ENCODE measurements around the gene KERA. TPM values are rescaled to one million over a fixed set of nuclear protein-coding genes. Genes with fewer than 3 reads are reported as not detected.
"Not testable (repeated sequence)": the region's sequence is repeated elsewhere in the genome, so short reads cannot be mapped to it uniquely, and the experiment has no call there.

Gene KERA
- total RNA-seq, 1 donor from 2014 or later, result not detected

DNA sequence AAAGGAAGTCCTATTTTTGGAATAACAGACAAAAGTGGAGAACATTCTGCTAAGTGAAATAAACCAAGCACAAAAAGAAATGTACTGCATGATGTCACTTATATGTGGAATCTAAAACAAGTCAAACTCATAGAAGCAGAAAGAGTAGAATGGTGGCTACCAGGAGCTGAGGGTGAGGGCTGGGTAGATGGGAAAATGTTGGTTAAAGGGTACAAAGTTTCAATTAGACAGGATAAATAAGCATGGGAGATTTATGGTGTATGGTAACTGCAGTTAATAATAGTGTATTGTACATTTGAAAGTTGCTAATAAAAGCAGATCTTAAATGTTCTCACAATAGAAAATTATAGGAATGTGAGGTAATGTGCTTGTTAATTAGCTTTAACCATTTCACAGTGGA, 40.6 kb upstream of the KERA start:
- Histone ChIP-seq H3K9me3 (replicated peaks) (peaks cover 11% of the 10 kb centered on the region), H3K36me3 (no peaks in the 10 kb centered on the region), H3K4me3 (no peak overlapping the region), H3K4me1 (no peaks in the 10 kb centered on the region), H3K27me3 (ENCODE audit: low read depth) (no peaks in the 10 kb centered on the region), H3K27ac (replicated peaks) (no peak overlapping the region)
- no peak for DNase-seq
- intact Hi-C loops (cut with micrococcal nuclease), result no loop called here
- TF ChIP-seq, protein P1, sequence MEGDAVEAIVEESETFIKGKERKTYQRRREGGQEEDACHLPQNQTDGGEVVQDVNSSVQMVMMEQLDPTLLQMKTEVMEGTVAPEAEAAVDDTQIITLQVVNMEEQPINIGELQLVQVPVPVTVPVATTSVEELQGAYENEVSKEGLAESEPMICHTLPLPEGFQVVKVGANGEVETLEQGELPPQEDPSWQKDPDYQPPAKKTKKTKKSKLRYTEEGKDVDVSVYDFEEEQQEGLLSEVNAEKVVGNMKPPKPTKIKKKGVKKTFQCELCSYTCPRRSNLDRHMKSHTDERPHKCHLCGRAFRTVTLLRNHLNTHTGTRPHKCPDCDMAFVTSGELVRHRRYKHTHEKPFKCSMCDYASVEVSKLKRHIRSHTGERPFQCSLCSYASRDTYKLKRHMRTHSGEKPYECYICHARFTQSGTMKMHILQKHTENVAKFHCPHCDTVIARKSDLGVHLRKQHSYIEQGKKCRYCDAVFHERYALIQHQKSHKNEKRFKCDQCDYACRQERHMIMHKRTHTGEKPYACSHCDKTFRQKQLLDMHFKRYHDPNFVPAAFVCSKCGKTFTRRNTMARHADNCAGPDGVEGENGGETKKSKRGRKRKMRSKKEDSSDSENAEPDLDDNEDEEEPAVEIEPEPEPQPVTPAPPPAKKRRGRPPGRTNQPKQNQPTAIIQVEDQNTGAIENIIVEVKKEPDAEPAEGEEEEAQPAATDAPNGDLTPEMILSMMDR (IDR thresholded peaks at IDR 0.05; ENCODE audit: borderline replicate concordance), result no peak

DNA sequence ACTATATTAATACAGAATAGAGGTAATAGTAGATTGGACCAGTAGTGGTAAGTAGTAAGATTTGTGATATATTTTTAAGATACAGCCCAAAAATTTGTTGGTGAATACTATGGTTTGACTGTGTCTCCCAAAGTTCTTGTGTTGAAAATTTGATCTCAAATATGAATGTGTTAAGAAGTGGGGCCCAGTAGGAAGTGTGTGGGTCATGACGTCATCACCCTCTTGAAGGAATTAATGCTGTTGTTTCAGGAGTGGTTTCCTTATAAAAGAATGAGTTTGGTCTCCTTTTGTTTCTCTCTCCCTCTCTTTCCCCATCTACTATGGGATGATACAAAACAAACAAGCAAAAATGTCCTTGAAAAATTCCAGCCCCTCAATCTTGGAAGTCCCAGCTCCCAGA, 37.1 kb upstream of the KERA start:
- TF ChIP-seq, protein P1 (IDR thresholded peaks at IDR 0.05; ENCODE audit: borderline replicate concordance), result no peak
- peaks cover 28% of the 10 kb centered on the region for H3K9me3 ChIP-seq (replicated peaks)
- intact Hi-C loops (cut with micrococcal nuclease), result no loop called here

DNA sequence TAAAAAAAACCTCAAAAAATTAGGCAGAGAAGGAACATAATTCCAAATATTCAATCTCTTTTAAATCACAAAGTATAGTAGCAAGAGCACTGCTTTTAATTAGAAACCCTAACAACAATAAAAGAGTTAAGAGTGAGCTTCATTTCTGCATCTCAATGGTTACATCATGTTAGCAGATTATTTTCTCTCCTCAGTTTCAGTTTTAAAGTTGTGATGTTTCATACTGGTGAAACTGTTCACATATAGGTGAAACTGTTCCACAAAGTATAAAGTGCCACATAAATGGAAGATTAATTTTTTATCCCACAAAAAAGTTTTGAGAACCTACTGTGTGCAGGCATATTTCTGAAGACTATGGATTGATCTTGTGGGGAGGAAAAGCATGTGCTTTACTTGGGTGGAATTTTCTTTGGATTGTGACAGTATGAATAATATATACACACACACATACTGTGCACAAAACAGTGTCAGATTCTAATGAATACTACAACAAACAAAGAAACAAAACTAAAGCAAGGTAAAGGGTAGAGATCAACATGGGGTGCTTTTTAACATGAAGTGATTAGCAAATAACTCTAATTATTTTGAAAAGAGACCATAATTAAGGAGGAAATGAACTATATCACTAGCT, 36.3 kb upstream of the KERA start:
- H3K27me3 ChIP-seq (ENCODE audit: low read depth), result no peaks in the 10 kb centered on the region
- intact Hi-C loops (cut with micrococcal nuclease), result no loop called here
- no peak overlapping the region for H3K4me3 ChIP-seq
- no peak overlapping the region for H3K27ac ChIP-seq (replicated peaks)
- no peak for DNase-seq
- no peaks in the 10 kb centered on the region for H3K4me1 ChIP-seq
- H3K9me3 ChIP-seq (replicated peaks), result peaks cover 36% of the 10 kb centered on the region
- TF ChIP-seq, protein P1 (IDR thresholded peaks at IDR 0.05; ENCODE audit: borderline replicate concordance), result no peak
- no peaks in the 10 kb centered on the region for H3K36me3 ChIP-seq

More for the DNA sequence above, 37.1 kb upstream of the KERA start:
- H3K4me3 ChIP-seq, result no peak overlapping the region
- DNase-seq, result no peak
- H3K36me3 ChIP-seq, result no peaks in the 10 kb centered on the region
- H3K27ac ChIP-seq (replicated peaks), result no peak overlapping the region
- H3K4me1 ChIP-seq, result no peaks in the 10 kb centered on the region
- H3K27me3 ChIP-seq (ENCODE audit: low read depth), result no peaks in the 10 kb centered on the region

DNA sequence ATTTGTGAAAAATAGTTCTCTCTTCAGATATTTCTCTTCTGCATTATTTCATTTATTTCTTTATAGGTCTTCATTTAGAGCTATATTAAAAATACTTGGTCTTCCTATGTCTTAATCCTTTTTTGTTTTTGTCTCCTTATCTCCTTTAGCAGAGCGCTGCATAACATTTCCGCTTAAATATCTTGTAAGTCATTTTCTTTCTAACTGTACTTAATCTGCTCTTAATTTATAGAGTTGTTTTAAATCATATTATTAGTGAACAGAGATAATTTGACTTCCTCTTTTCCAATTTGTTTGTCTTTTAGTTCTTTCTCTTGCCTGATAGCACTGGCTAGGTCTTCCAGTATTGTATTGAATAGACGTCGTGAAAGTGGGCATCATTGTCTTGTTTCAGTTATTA, 35.5 kb upstream of the KERA start:
- Histone ChIP-seq H3K27ac (replicated peaks) (no peak overlapping the region), H3K36me3 (no peaks in the 10 kb centered on the region), H3K4me3 (no peak overlapping the region), H3K9me3 (replicated peaks) (peaks cover 44% of the 10 kb centered on the region), H3K4me1 (no peaks in the 10 kb centered on the region), H3K27me3 (ENCODE audit: low read depth) (no peaks in the 10 kb centered on the region)
- TF ChIP-seq, protein P1 (IDR thresholded peaks at IDR 0.05; ENCODE audit: borderline replicate concordance), result no peak
- intact Hi-C loops (cut with micrococcal nuclease), result no loop called here
- no peak for DNase-seq

DNA sequence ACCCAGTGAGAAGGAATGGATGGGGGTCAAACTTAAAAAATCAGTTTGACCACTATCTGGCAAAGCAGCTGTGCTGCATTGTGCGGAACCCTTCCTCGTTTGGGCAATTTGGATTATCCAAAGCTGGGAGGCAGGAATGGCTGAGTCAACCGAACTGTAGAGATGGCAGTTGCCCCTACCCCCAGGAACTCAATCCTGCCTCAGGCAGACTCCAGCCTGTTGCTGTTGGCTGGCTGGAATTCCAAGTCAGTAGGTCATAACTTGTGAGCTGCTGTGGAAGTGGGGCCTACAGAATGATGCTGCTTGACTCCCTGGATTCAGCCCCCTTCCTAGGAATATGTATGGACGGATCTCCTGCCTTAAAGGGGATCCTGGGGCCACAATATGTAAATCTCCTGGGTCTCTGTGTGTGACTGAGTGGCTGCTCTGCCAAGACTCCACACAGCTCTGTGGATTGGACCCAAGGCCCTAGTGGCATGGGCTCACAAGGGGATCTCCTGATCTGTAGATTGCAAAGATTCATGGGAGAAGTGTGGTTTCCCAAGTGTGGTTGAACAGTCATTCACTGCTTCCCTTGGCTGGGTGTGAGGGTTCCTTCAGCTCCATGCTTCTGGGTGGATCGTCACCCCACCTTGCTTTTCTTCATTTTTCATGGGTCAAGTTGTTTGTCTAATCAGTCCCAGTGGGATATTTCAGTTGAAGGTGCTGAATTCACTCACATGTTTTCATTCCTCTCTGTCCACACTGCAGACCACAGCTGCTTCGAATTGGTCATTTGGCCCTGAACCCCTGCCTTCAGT, 34.3 kb upstream of the KERA start:
- H3K36me3 ChIP-seq, result no peaks in the 10 kb centered on the region
- H3K27me3 ChIP-seq (ENCODE audit: low read depth), result no peaks in the 10 kb centered on the region
- H3K4me1 ChIP-seq, result no peaks in the 10 kb centered on the region
- H3K27ac ChIP-seq (replicated peaks), result no peak overlapping the region
- no peak for DNase-seq
- no peak overlapping the region for H3K4me3 ChIP-seq
- TF ChIP-seq, protein P1 (IDR thresholded peaks at IDR 0.05; ENCODE audit: borderline replicate concordance), result no peak
- intact Hi-C loops (cut with micrococcal nuclease), result no loop called here
- peaks cover 55% of the 10 kb centered on the region for H3K9me3 ChIP-seq (replicated peaks)

DNA sequence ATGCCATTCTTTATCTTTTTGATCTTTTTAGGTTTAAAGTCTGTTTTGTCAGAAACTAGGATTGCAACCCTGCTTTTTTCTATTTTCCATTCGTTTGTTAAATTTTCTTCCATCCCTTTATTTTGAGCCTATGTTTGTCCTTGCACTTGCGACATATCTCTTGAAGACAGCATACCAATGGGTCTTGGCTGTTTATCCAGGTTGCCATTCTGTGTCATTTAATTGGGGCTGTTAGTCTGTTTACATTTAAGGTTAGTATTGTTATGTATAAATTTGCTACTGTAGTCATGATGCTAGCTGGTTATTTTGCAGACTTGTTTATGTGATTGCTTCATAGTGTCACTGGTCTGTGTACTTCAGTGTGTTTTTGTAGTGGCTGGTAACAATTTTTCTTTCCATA, 32.1 kb upstream of the KERA start:
- H3K27me3 ChIP-seq (ENCODE audit: low read depth); DNase-seq; H3K4me1 ChIP-seq; H3K36me3 ChIP-seq; intact Hi-C loops (cut with micrococcal nuclease); H3K27ac ChIP-seq (replicated peaks); H3K4me3 ChIP-seq: not testable (repeated sequence)
- peaks cover 44% of the 10 kb centered on the region for H3K9me3 ChIP-seq (replicated peaks)
